Heart left ventricle (tissue), 13 donors: ENCODE measurements around the gene TOPAZ1.

Source experiments
- CTCF ChIP-seq, 12 donors: fragments of 200-600 bp; sonication (generic) in 4 of 12; IDR thresholded peaks; one replicate each; pipeline versions ENCODE4 v1.5.0 to v1.8.0; 2018 to 2022; ENCODE audit warnings: antibody characterized with exemption in 12 of 12, mild to moderate bottlenecking in 5 of 12
- POLR2A ChIP-seq, 2 donors: fragments of 450-650 bp; IDR thresholded peaks; one replicate each; pipeline ENCODE4 v1.6.1; 2017; ENCODE audit warnings: antibody characterized with exemption in 2 of 2, mild to moderate bottlenecking in 2 of 2, moderate library complexity in 2 of 2
- donor health status: ischemic (EF 13 %, LVEDD 7.1; RV severe dilation, severe dysfunction).
- donor health status: DM: no; HTN: yes; CAD: no.
- donor health status: DM: no; HTN: no; CAD: no.
- donor health status: ischemic (EF 25% LVEDD 6.9; RV normal size, moderate dysfunction).
- donor health status: ischemic (EF 25% LVEDD 5.7; RV mildly dilated, moderate dysfunction).
- donor health status: ischemic (EF 35%, LVEDD 5.7; RV mildly dilated, moderate dysfunction).
- donor health status: nonischemic (EF 11% LVEDD 7.7; RV severe dilation, severe dysfunction).
- donor health status: DM: yes; HTN: yes; CAD: no.
- donor health status: PGD.
- donor health status: ischemic (EF 29% LVEDD 5.4; RV normal size, mild dysfunction).
- donor health status: nonischemic (EF 23%, LVEDD 6.1; RV moderate dilation, normal function).

GRCh38 chr3:44242721-44243120 lies 1.0 kb downstream of the TOPAZ1 start:
- TF ChIP-seq CTCF (IDR thresholded peaks at IDR 0.05) (no peak), POLR2A (IDR thresholded peaks at IDR 0.05) (no peak)
